Astrocyte of the spinal cord (primary cell): ENCODE results near the gene MYPN.

Experiments
- DNase-seq: peaks from one replicate; pipeline ENCODE4 v3.0.0; 2011; ENCODE audit warnings: low read depth, low spot score
- H3K4me3 ChIP-seq: 2 replicates; pipeline ENCODE4 v1.5.1; 2011; ENCODE audit warnings: low read depth, mild to moderate bottlenecking, low read length, moderate library complexity
- CTCF ChIP-seq: IDR thresholded peaks from 2 replicates; pipeline ENCODE4 v1.5.1; 2012; ENCODE audit warnings: low read depth, mild to moderate bottlenecking, low read length, inconsistent platforms
- in situ Hi-C: cut with HindIII; loops from 2 replicates; pipeline ENCODE4 v1.10.0; 2017; ENCODE audit warnings: low sequenced_read_pairs

Gene MYPN

GRCh38 chr10:68145705-68146104, 36.4 kb downstream of the MYPN start:
- in situ Hi-C loops: no loop called here
- DNase-seq: no peak
- TF ChIP-seq CTCF: no peak
- H3K4me3 ChIP-seq: no peak overlapping the region

DNA sequence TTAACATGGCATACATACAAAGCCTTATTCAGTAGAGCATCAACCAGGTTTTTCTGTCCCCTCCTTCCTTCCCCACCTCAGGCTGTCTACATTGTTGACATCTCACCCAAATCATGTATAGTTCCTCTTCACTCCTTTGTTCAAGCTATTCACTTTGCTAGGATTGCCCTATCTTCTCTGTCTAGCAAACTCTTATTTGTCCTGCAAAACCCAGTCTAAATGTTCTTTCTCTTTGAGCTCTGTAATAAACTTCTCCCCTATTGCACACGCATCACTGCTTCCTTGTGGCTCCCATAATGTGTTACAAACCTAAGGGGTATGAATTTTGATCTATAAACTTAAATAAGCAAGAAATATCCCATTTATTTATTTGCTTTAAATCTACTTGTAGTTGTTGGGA, 36.8 kb downstream of the MYPN start:
- DNase-seq: no peak
- no peak overlapping the region for H3K4me3 ChIP-seq
- in situ Hi-C loops: no loop called here
- no peak for TF ChIP-seq CTCF

DNA sequence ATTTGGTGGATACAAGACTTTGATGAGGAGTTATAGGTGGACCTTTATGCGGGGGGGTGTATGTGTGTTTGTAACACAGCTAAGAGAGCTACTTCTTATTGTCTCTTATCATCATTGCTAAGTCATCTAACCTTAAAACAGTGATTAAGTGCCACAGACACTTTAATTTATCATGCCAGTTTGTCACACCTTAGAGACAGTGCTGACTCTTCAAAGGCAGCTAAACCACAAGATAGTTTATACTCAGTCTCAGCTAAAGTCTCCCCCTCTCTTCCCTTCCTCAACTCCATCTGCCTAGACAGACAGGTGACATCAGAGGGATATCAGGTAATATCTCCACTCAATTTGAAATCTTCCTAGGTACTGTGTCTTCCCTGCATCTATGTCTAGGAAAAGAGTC, 42.2 kb downstream of the MYPN start:
- no peak for DNase-seq
- in situ Hi-C loops: no loop called here
- TF ChIP-seq CTCF: no peak
- no peak overlapping the region for H3K4me3 ChIP-seq

GRCh38 chr10:68153473-68154210, 44.4 kb downstream of the MYPN start:
- in situ Hi-C loops: no loop called here
- no peak overlapping the region for H3K4me3 ChIP-seq
- TF ChIP-seq CTCF: peak; percentile 2
- DNase-seq: peak; percentile 93

GRCh38 chr10:68154211-68154497, 44.9 kb downstream of the MYPN start:
- in situ Hi-C loops: no loop called here
- no peak overlapping the region for H3K4me3 ChIP-seq
- peak; percentile 63 for DNase-seq
- TF ChIP-seq CTCF: no peak

DNA sequence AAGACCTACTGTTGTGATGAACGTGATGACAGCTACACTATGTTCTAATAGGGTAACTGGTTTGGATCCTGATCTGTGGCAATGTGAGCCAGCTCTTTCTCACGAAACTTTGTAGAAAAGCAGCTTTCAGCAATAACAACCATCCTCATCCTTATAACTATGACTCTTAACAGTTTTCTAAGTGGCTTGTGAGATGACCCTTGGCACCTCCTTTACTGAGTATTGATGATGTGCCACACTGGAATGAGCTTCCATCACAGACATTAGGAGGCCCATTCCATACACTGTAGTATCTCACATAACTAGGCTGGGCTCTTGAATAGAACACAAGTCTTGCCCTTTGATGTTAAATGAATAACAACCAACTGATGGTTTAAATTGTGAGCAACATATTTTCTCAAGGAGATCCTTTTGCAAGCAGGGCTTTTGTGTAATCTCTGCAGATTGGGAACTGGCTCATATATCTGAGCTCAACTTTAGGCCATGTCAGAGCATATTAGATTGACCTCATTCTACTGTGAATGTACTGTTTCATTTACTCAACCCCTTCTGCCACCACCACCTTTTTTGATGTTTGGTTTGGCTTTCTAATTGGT, 46.4 kb downstream of the MYPN start:
- TF ChIP-seq CTCF: no peak
- no peak overlapping the region for H3K4me3 ChIP-seq
- in situ Hi-C loops: no loop called here
- DNase-seq: no peak
